HFFc6 (cell line): ENCODE measurements around the gene SDS. TPM values are rescaled to one million over a fixed set of nuclear protein-coding genes. Genes with fewer than 3 reads are reported as not detected.

Experiments
- DNase-seq: peaks from one replicate; pipeline ENCODE4 v3.0.0-alpha.2; 2018
- H3K27ac Mint-ChIP-seq: 2 replicates; pipeline ENCODE4 v1.8.0; 2020; ENCODE audit warnings: mild to moderate bottlenecking, mixed read lengths
- H3K27me3 Mint-ChIP-seq: 2 replicates; pipeline ENCODE4 v1.8.0; 2021; ENCODE audit warnings: mild to moderate bottlenecking, moderate library complexity, mixed read lengths; ENCODE audit not compliant: insufficient read depth
- H3K36me3 Mint-ChIP-seq: 2 replicates; pipeline ENCODE4 v1.8.0; 2021; ENCODE audit warnings: low read depth, mixed read lengths
- H3K4me1 Mint-ChIP-seq: 2 replicates; pipeline ENCODE4 v1.8.0; 2020; ENCODE audit warnings: low read depth, mixed read lengths
- H3K4me3 Mint-ChIP-seq: 2 replicates; pipeline ENCODE4 v1.8.0; 2020; ENCODE audit warnings: mild to moderate bottlenecking, moderate library complexity, mixed read lengths
- H3K9me3 Mint-ChIP-seq: 2 replicates; pipeline ENCODE4 v1.8.0; 2020; ENCODE audit warnings: mild to moderate bottlenecking, mixed read lengths
- CTCF ChIP-seq: fragments of 200-600 bp; sonication (generic); IDR thresholded peaks from 2 replicates; pipeline ENCODE4 v1.5.0; 2021; ENCODE audit warnings: antibody characterized with exemption, mild to moderate bottlenecking
- total RNA-seq, 6 experiments: library from RNA; stranded (reverse); fragmentation: NEBNext Ultra II Directional; extraction: Animal tissue kit (Norgen Biotek cat#: 25700); gene quantifications; 2 replicates in 1 of 6; 3 replicates in 5 of 6; pipeline ENCODE4 v1.2.3, GENCODE V29; 2021

The SDS gene
- total RNA-seq, 6 experiments from 2014 or later = not detected

- Mint-ChIP-seq H3K4me1 (no peaks in the 10 kb centered on the region), H3K36me3 (no peaks in the 10 kb centered on the region), H3K27ac (no peak overlapping the region), H3K9me3 (no peaks in the 10 kb centered on the region), H3K4me3 (no peak overlapping the region), H3K27me3 (peaks cover 13% of the 10 kb centered on the region)
- TF ChIP-seq CTCF = no peak
- DNase-seq = no peak
Observed at GRCh38 chr12:113401066-113402000, 2.4 kb downstream of the SDS start.

GRCh38 chr12:113400362-113400761, 3.3 kb downstream of the SDS start:
- Mint-ChIP-seq H3K9me3 (no peaks in the 10 kb centered on the region), H3K4me1 (no peaks in the 10 kb centered on the region), H3K4me3 (no peak overlapping the region), H3K36me3 (no peaks in the 10 kb centered on the region), H3K27ac (no peak overlapping the region), H3K27me3 (peaks cover 13% of the 10 kb centered on the region)
- DNase-seq = no peak
- no peak for TF ChIP-seq CTCF

GRCh38 chr12:113399490-113399889, 4.2 kb downstream of the SDS start:
- Mint-ChIP-seq H3K4me3 (no peak overlapping the region), H3K36me3 (no peaks in the 10 kb centered on the region)
- TF ChIP-seq CTCF = no peak

GRCh38 chr12:113398346-113399290, 5.1 kb downstream of the SDS start:
- H3K9me3 Mint-ChIP-seq = no peaks in the 10 kb centered on the region
- no peak overlapping the region for H3K27ac Mint-ChIP-seq
- no peaks in the 10 kb centered on the region for H3K36me3 Mint-ChIP-seq
- no peak for TF ChIP-seq CTCF
- peaks cover 15% of the 10 kb centered on the region for H3K27me3 Mint-ChIP-seq
- no peak for DNase-seq
- no peaks in the 10 kb centered on the region for H3K4me1 Mint-ChIP-seq
- H3K4me3 Mint-ChIP-seq = no peak overlapping the region

More at GRCh38 chr12:113399490-113399889, 4.2 kb downstream of the SDS start:
- Mint-ChIP-seq H3K27me3 (peaks cover 14% of the 10 kb centered on the region), H3K4me1 (no peaks in the 10 kb centered on the region), H3K9me3 (no peaks in the 10 kb centered on the region), H3K27ac (no peak overlapping the region)
- no peak for DNase-seq

GRCh38 chr12:113397497-113398197, 6.0 kb downstream of the SDS start:
- Mint-ChIP-seq H3K4me1 (no peaks in the 10 kb centered on the region), H3K9me3 (no peaks in the 10 kb centered on the region), H3K36me3 (no peaks in the 10 kb centered on the region; the same call in 1 of the 2 replicates), H3K4me3 (no peak overlapping the region), H3K27me3 (peaks cover 15% of the 10 kb centered on the region), H3K27ac (no peak overlapping the region)
- no peak for TF ChIP-seq CTCF
- DNase-seq = no peak
